Peyer's patch (tissue), 4 donors: ENCODE data around the gene CSMD2.

Experiments
- POLR2A ChIP-seq, 2 donors: fragments of 450-650 bp; IDR thresholded peaks; one replicate each; pipeline ENCODE4 v1.5.1; 2017; ENCODE audit warnings: antibody characterized with exemption in 2 of 2, mild to moderate bottlenecking in 2 of 2, moderate library complexity in 2 of 2
- TF ChIP-seq, protein P1 (sequence below), 6 experiments: fragments of 450-650 bp in 4 of 6; fragments of 200-600 bp in 2 of 6; sonication (generic) in 1 of 6; IDR thresholded peaks; one replicate each; pipeline ENCODE4 v1.5.1; 2017 to 2019; ENCODE audit warnings: antibody characterized with exemption in 6 of 6, mild to moderate bottlenecking in 3 of 6, moderate library complexity in 1 of 6

DNA sequence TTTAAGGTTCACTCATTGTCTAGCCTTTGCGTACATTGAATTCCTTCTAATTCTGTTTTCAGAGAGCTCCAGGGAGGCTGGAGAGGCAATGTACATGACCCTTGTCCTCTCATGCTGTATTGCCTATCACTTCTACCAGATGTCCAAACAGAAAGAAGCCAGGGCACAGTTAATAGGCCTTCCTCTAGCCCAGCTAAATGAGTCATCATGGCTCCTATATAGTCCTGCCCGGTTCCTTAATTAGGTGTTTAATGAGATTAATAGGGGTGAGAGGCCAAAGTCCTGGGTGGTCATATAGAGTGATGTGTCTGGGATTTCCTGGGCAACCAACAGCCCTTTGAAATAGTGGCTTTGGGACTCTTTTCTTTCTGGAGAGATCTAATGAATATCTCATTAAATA, 616.3 kb downstream of the CSMD2 start:
- TF ChIP-seq POLR2A (IDR thresholded peaks at IDR 0.05) = no peak
- TF ChIP-seq, protein P1, sequence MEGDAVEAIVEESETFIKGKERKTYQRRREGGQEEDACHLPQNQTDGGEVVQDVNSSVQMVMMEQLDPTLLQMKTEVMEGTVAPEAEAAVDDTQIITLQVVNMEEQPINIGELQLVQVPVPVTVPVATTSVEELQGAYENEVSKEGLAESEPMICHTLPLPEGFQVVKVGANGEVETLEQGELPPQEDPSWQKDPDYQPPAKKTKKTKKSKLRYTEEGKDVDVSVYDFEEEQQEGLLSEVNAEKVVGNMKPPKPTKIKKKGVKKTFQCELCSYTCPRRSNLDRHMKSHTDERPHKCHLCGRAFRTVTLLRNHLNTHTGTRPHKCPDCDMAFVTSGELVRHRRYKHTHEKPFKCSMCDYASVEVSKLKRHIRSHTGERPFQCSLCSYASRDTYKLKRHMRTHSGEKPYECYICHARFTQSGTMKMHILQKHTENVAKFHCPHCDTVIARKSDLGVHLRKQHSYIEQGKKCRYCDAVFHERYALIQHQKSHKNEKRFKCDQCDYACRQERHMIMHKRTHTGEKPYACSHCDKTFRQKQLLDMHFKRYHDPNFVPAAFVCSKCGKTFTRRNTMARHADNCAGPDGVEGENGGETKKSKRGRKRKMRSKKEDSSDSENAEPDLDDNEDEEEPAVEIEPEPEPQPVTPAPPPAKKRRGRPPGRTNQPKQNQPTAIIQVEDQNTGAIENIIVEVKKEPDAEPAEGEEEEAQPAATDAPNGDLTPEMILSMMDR (IDR thresholded peaks at IDR 0.05) = no peak
